Rectal smooth muscle tissue (tissue), 1 donor: Measurements from ENCODE around the gene FAM200C.

Source experiments
- H3K27ac ChIP-seq: one replicate; pipeline ENCODE4 v1.7.0; 2013; ENCODE audit warnings: low read depth, low read length, inconsistent platforms
- H3K27me3 ChIP-seq: one replicate; pipeline ENCODE4 v1.7.0; 2013; ENCODE audit warnings: low read length; ENCODE audit not compliant: control insufficient read depth, insufficient read depth
- H3K36me3 ChIP-seq: one replicate; pipeline ENCODE4 v1.7.0; 2013; ENCODE audit warnings: low read length; ENCODE audit not compliant: control insufficient read depth, insufficient read depth
- H3K4me1 ChIP-seq: one replicate; pipeline ENCODE4 v1.7.0; 2013; ENCODE audit warnings: low read length; ENCODE audit not compliant: control insufficient read depth, insufficient read depth
- H3K4me3 ChIP-seq: one replicate; pipeline ENCODE4 v1.7.0; 2013; ENCODE audit warnings: low read length
- H3K9ac ChIP-seq: one replicate; pipeline ENCODE4 v1.7.0; 2013; ENCODE audit warnings: low read length

The FAM200C gene

GRCh38 chr5:160397492-160397891 lies 2.4 kb downstream of the FAM200C start:
- Histone ChIP-seq H3K4me3 (no peak overlapping the region), H3K27ac (no peak overlapping the region), H3K4me1 (no peaks in the 10 kb centered on the region), H3K9ac (no peak overlapping the region), H3K36me3 (peaks cover 4% of the 10 kb centered on the region), H3K27me3 (no peaks in the 10 kb centered on the region)

- no peaks in the 10 kb centered on the region for H3K27me3 ChIP-seq
- no peak overlapping the region for H3K27ac ChIP-seq
- H3K36me3 ChIP-seq, result peaks cover 4% of the 10 kb centered on the region
- H3K9ac ChIP-seq, result no peak overlapping the region
- H3K4me1 ChIP-seq, result no peaks in the 10 kb centered on the region
- H3K4me3 ChIP-seq, result no peak overlapping the region
Measured at GRCh38 chr5:160395111-160395510, 4.7 kb downstream of the FAM200C start.

- no peak overlapping the region for H3K9ac ChIP-seq
- H3K4me1 ChIP-seq, result no peaks in the 10 kb centered on the region
- no peak overlapping the region for H3K4me3 ChIP-seq
- peaks cover 4% of the 10 kb centered on the region for H3K36me3 ChIP-seq
- H3K27me3 ChIP-seq, result no peaks in the 10 kb centered on the region
- H3K27ac ChIP-seq, result no peak overlapping the region
Measured at GRCh38 chr5:160390787-160391696, 8.8 kb downstream of the FAM200C start.

GRCh38 chr5:160387445-160387844 lies 12.4 kb downstream of the FAM200C start:
- Histone ChIP-seq H3K27ac (no peak overlapping the region), H3K36me3 (no peaks in the 10 kb centered on the region), H3K4me3 (no peak overlapping the region), H3K4me1 (no peaks in the 10 kb centered on the region), H3K9ac (no peak overlapping the region), H3K27me3 (no peaks in the 10 kb centered on the region)

- no peak overlapping the region for H3K9ac ChIP-seq
- H3K27me3 ChIP-seq, result no peaks in the 10 kb centered on the region
- H3K36me3 ChIP-seq, result no peaks in the 10 kb centered on the region
- H3K4me3 ChIP-seq, result no peak overlapping the region
- H3K27ac ChIP-seq, result no peak overlapping the region
- no peaks in the 10 kb centered on the region for H3K4me1 ChIP-seq
Measured at GRCh38 chr5:160385496-160385895, 14.4 kb downstream of the FAM200C start.

- Histone ChIP-seq H3K36me3 (no peaks in the 10 kb centered on the region), H3K9ac (no peak overlapping the region), H3K4me1 (no peaks in the 10 kb centered on the region), H3K4me3 (no peak overlapping the region), H3K27ac (no peak overlapping the region), H3K27me3 (no peaks in the 10 kb centered on the region)
Measured at GRCh38 chr5:160384681-160385080, 15.2 kb downstream of the FAM200C start.

GRCh38 chr5:160382346-160382745 lies 17.5 kb downstream of the FAM200C start:
- no peaks in the 10 kb centered on the region for H3K36me3 ChIP-seq
- H3K27me3 ChIP-seq, result no peaks in the 10 kb centered on the region
- H3K4me3 ChIP-seq, result no peak overlapping the region
- no peak overlapping the region for H3K27ac ChIP-seq
- no peaks in the 10 kb centered on the region for H3K4me1 ChIP-seq
- no peak overlapping the region for H3K9ac ChIP-seq

GRCh38 chr5:160380041-160380440 lies 19.8 kb downstream of the FAM200C start:
- Histone ChIP-seq H3K27ac (no peak overlapping the region), H3K4me1 (no peaks in the 10 kb centered on the region), H3K4me3 (no peak overlapping the region), H3K27me3 (no peaks in the 10 kb centered on the region), H3K9ac (no peak overlapping the region), H3K36me3 (no peaks in the 10 kb centered on the region)

- Histone ChIP-seq H3K4me1 (no peaks in the 10 kb centered on the region), H3K4me3 (no peak overlapping the region), H3K27me3 (no peaks in the 10 kb centered on the region), H3K27ac (no peak overlapping the region), H3K36me3 (no peaks in the 10 kb centered on the region), H3K9ac (no peak overlapping the region)
Measured at GRCh38 chr5:160379511-160379910, 20.3 kb downstream of the FAM200C start.

GRCh38 chr5:160378330-160378729 lies 21.5 kb downstream of the FAM200C start:
- H3K27ac ChIP-seq, result no peak overlapping the region
- no peaks in the 10 kb centered on the region for H3K36me3 ChIP-seq
- H3K27me3 ChIP-seq, result no peaks in the 10 kb centered on the region
- no peak overlapping the region for H3K4me3 ChIP-seq
- no peaks in the 10 kb centered on the region for H3K4me1 ChIP-seq
- no peak overlapping the region for H3K9ac ChIP-seq

- no peaks in the 10 kb centered on the region for H3K27me3 ChIP-seq
- H3K4me1 ChIP-seq, result no peaks in the 10 kb centered on the region
- H3K9ac ChIP-seq, result no peak overlapping the region
- no peak overlapping the region for H3K4me3 ChIP-seq
- no peaks in the 10 kb centered on the region for H3K36me3 ChIP-seq
- no peak overlapping the region for H3K27ac ChIP-seq
Measured at GRCh38 chr5:160377651-160378050, 22.2 kb downstream of the FAM200C start.

GRCh38 chr5:160376416-160376815 lies 23.4 kb downstream of the FAM200C start:
- Histone ChIP-seq H3K4me1 (no peaks in the 10 kb centered on the region), H3K4me3 (no peak overlapping the region), H3K27me3 (no peaks in the 10 kb centered on the region), H3K36me3 (no peaks in the 10 kb centered on the region), H3K9ac (no peak overlapping the region), H3K27ac (no peak overlapping the region)

- no peak overlapping the region for H3K4me3 ChIP-seq
Measured at GRCh38 chr5:160375701-160376100, 24.2 kb downstream of the FAM200C start.

More at GRCh38 chr5:160375701-160376100, 24.2 kb downstream of the FAM200C start:
- no peak overlapping the region for H3K27ac ChIP-seq
- H3K27me3 ChIP-seq, result no peaks in the 10 kb centered on the region
- peaks cover 3% of the 10 kb centered on the region for H3K4me1 ChIP-seq
- no peaks in the 10 kb centered on the region for H3K36me3 ChIP-seq
- H3K9ac ChIP-seq, result no peak overlapping the region
